ENCODE results near the gene F8. TPM values are rescaled to one million over a fixed set of nuclear protein-coding genes. Genes with fewer than 3 reads are reported as not detected.
"Not testable (repeated sequence)": the region's sequence is repeated elsewhere in the genome, so short reads cannot be mapped to it uniquely, and the experiment has no call there.

F8 gene
- total RNA-seq, 1 experiment from 2014 or later: 15.2 TPM

GRCh38 chrX:154892296-154892695 is 130.2 kb downstream of the F8 start:
- no peak overlapping the region for H3K27ac ChIP-seq
- H4K20me1 ChIP-seq (ENCODE audit: insufficient read depth): no peaks in the 10 kb centered on the region
- no peaks in the 10 kb centered on the region for H3F3A ChIP-seq (ENCODE audit: insufficient read depth, low read depth)
- no peaks in the 10 kb centered on the region; the same call in 1 of the 2 replicates for H3K9me3 ChIP-seq (ENCODE audit: insufficient read depth, low read depth)
- intact Hi-C loops (cut with micrococcal nuclease; ENCODE audit: unreplicated experiment): no loop called here
- BruUV-seq (replicated peaks): no TSS peak
- no peak overlapping the region for H3K4me3 ChIP-seq
- no peak overlapping the region for H3K4me2 ChIP-seq
- no peak overlapping the region for H2AFZ ChIP-seq
- no peaks in the 10 kb centered on the region for H3K79me2 ChIP-seq (ENCODE audit: low read depth)
- ChIA-PET CTCF (no interaction called here), POLR2A (ENCODE audit: unreplicated experiment) (no interaction called here)
- no peak for DNase-seq
- no peaks in the 10 kb centered on the region for H3K9me2 ChIP-seq (ENCODE audit: insufficient read depth)
- TF ChIP-seq EZH2 (IDR thresholded peaks at IDR 0.05; ENCODE audit: low read depth): no peak
- no peak for TF ChIP-seq CTCF (conservative IDR thresholded peaks at IDR 0.05)
- no peaks in the 10 kb centered on the region for H3K4me1 ChIP-seq (replicated peaks; ENCODE audit: insufficient read depth)
- H3K27me3 ChIP-seq (ENCODE audit: insufficient read depth, low read depth): peaks cover 8% of the 10 kb centered on the region; the same call in 1 of the 2 replicates
- H3K36me3 ChIP-seq (ENCODE audit: low read depth): no peaks in the 10 kb centered on the region

- Histone ChIP-seq H2AFZ (no peak overlapping the region), H3K4me3 (no peak overlapping the region), H4K20me1 (ENCODE audit: insufficient read depth) (no peaks in the 10 kb centered on the region), H3K36me3 (ENCODE audit: low read depth) (no peaks in the 10 kb centered on the region), H3F3A (ENCODE audit: insufficient read depth, low read depth) (no peaks in the 10 kb centered on the region), H3K79me2 (ENCODE audit: low read depth) (no peaks in the 10 kb centered on the region), H3K9me3 (ENCODE audit: insufficient read depth, low read depth) (no peaks in the 10 kb centered on the region; the same call in 1 of the 2 replicates), H3K9me2 (ENCODE audit: insufficient read depth) (no peaks in the 10 kb centered on the region), H3K27ac (no peak overlapping the region), H3K27me3 (ENCODE audit: insufficient read depth, low read depth) (peaks cover 8% of the 10 kb centered on the region; the same call in 1 of the 2 replicates), H3K4me1 (replicated peaks; ENCODE audit: insufficient read depth) (no peaks in the 10 kb centered on the region), H3K4me2 (no peak overlapping the region)
- no TSS peak for BruUV-seq (replicated peaks)
- ChIA-PET POLR2A (ENCODE audit: unreplicated experiment) (interaction anchor here (0.6 kb wide), 1 partner anchor 700 kb away, joined by 3 read pairs; no protein-coding TSS in a partner anchor), CTCF (no interaction called here)
- no peak for DNase-seq
- intact Hi-C loops (cut with micrococcal nuclease; ENCODE audit: unreplicated experiment): no loop called here
- TF ChIP-seq CTCF (conservative IDR thresholded peaks at IDR 0.05) (no peak), EZH2 (IDR thresholded peaks at IDR 0.05; ENCODE audit: low read depth) (no peak)
Observed at GRCh38 chrX:154890990-154891639, 131.4 kb downstream of the F8 start.

GRCh38 chrX:154886789-154887221 is 135.7 kb downstream of the F8 start:
- DNase-seq; H3K27ac ChIP-seq; H3K4me1 ChIP-seq (replicated peaks; ENCODE audit: insufficient read depth); H3K27me3 ChIP-seq (ENCODE audit: insufficient read depth, low read depth); H3K79me2 ChIP-seq (ENCODE audit: low read depth); H3K4me3 ChIP-seq; intact Hi-C loops (cut with micrococcal nuclease; ENCODE audit: unreplicated experiment); H3K4me2 ChIP-seq; H3K9me3 ChIP-seq (ENCODE audit: insufficient read depth, low read depth); POLR2A ChIA-PET (ENCODE audit: unreplicated experiment); H4K20me1 ChIP-seq (ENCODE audit: insufficient read depth); H3F3A ChIP-seq (ENCODE audit: insufficient read depth, low read depth); H2AFZ ChIP-seq; CTCF ChIA-PET; H3K36me3 ChIP-seq (ENCODE audit: low read depth); H3K9me2 ChIP-seq (ENCODE audit: insufficient read depth); BruUV-seq (replicated peaks): not testable (repeated sequence)

- intact Hi-C loops (cut with micrococcal nuclease; ENCODE audit: unreplicated experiment); H4K20me1 ChIP-seq (ENCODE audit: insufficient read depth); H3K4me2 ChIP-seq; H2AFZ ChIP-seq; H3K9me3 ChIP-seq (ENCODE audit: insufficient read depth, low read depth); H3F3A ChIP-seq (ENCODE audit: insufficient read depth, low read depth); H3K79me2 ChIP-seq (ENCODE audit: low read depth); BruUV-seq (replicated peaks); H3K36me3 ChIP-seq (ENCODE audit: low read depth); H3K27ac ChIP-seq; H3K9me2 ChIP-seq (ENCODE audit: insufficient read depth); H3K27me3 ChIP-seq (ENCODE audit: insufficient read depth, low read depth); H3K4me3 ChIP-seq; H3K4me1 ChIP-seq (replicated peaks; ENCODE audit: insufficient read depth); POLR2A ChIA-PET (ENCODE audit: unreplicated experiment); CTCF ChIA-PET: not testable (repeated sequence)
- peak in 1 of 2 experiments; percentile 66 for DNase-seq
Observed at GRCh38 chrX:154886069-154886788, 136.3 kb downstream of the F8 start, which contains the start of gene F8A1. F8A1 (plus strand) TSS chrX:154886355; CDS start chrX:154886375, 20 bp downstream.

- H4K20me1 ChIP-seq (ENCODE audit: insufficient read depth); H3K4me2 ChIP-seq; H3K9me2 ChIP-seq (ENCODE audit: insufficient read depth); intact Hi-C loops (cut with micrococcal nuclease; ENCODE audit: unreplicated experiment); H3K9me3 ChIP-seq (ENCODE audit: insufficient read depth, low read depth); BruUV-seq (replicated peaks); H3K27me3 ChIP-seq (ENCODE audit: insufficient read depth, low read depth); H3K27ac ChIP-seq; DNase-seq; H2AFZ ChIP-seq; H3K4me3 ChIP-seq; CTCF ChIA-PET; H3K4me1 ChIP-seq (replicated peaks; ENCODE audit: insufficient read depth); H3F3A ChIP-seq (ENCODE audit: insufficient read depth, low read depth); H3K79me2 ChIP-seq (ENCODE audit: low read depth); POLR2A ChIA-PET (ENCODE audit: unreplicated experiment); H3K36me3 ChIP-seq (ENCODE audit: low read depth): not testable (repeated sequence)
Observed at GRCh38 chrX:154885549-154885948, 137.0 kb downstream of the F8 start.

GRCh38 chrX:154885057-154885456 is 137.5 kb downstream of the F8 start:
- POLR2A ChIA-PET (ENCODE audit: unreplicated experiment); H3F3A ChIP-seq (ENCODE audit: insufficient read depth, low read depth); H3K9me2 ChIP-seq (ENCODE audit: insufficient read depth); H3K4me2 ChIP-seq; H3K27ac ChIP-seq; CTCF ChIA-PET; H3K9me3 ChIP-seq (ENCODE audit: insufficient read depth, low read depth); DNase-seq; H3K79me2 ChIP-seq (ENCODE audit: low read depth); H3K36me3 ChIP-seq (ENCODE audit: low read depth); H3K27me3 ChIP-seq (ENCODE audit: insufficient read depth, low read depth); intact Hi-C loops (cut with micrococcal nuclease; ENCODE audit: unreplicated experiment); H3K4me3 ChIP-seq; H2AFZ ChIP-seq; H3K4me1 ChIP-seq (replicated peaks; ENCODE audit: insufficient read depth); H4K20me1 ChIP-seq (ENCODE audit: insufficient read depth): not testable (repeated sequence)
- BruUV-seq (replicated peaks): TSS peak; percentile 31
